Upper lobe of right lung (tissue), 1 donor: ENCODE data around the gene ZBTB39. TPM values are rescaled to one million over a fixed set of nuclear protein-coding genes. Genes with fewer than 3 reads are reported as not detected.
A peak's percentile ranks its signal among the peaks of the same experiment; 100 is the strongest.

Experiments used
- ATAC-seq: fragments of 200-7000 bp; cut with Tn5 transposase; one replicate; pipeline ENCODE4 v1.9.1; 2020; ENCODE audit warnings: mild to moderate bottlenecking, moderate library complexity
- DNase-seq: peaks from one replicate; pipeline ENCODE4 v3.0.0-alpha.2; 2020
- H3K27ac ChIP-seq: fragments of 200-600 bp; one replicate; pipeline ENCODE4 v1.8.0; 2022
- H3K27me3 ChIP-seq: fragments of 200-600 bp; one replicate; pipeline ENCODE4 v1.8.0; 2022; ENCODE audit warnings: mild to moderate bottlenecking
- H3K36me3 ChIP-seq: fragments of 200-600 bp; one replicate; pipeline ENCODE4 v1.8.0; 2022
- H3K4me1 ChIP-seq: fragments of 200-600 bp; one replicate; pipeline ENCODE4 v1.8.0; 2022
- H3K4me3 ChIP-seq: fragments of 200-600 bp; one replicate; pipeline ENCODE4 v1.8.0; 2022; ENCODE audit warnings: mild to moderate bottlenecking
- H3K9me3 ChIP-seq: fragments of 200-600 bp; one replicate; pipeline ENCODE4 v1.8.0; 2022
- intact Hi-C: fragments of 100-400 bp; cut with DNase I; formaldehyde crosslinking; loops from one replicate; pipeline ENCODE4 v1.11.0; 2022
- total RNA-seq: library from RNA; stranded (reverse); fragmentation: NEBNext Ultra II Directional; extraction: Animal tissue kit (Norgen Biotek cat#: 25700); gene quantifications from one replicate; pipeline ENCODE4 v1.2.1, GENCODE V29; 2021
- TF ChIP-seq, protein P1 (sequence below): fragments of 200-600 bp; IDR thresholded peaks from one replicate; pipeline ENCODE4 v1.8.0; 2022; ENCODE audit warnings: antibody characterized with exemption
- donor health status: DM: no; HTN: yes; CAD: no; lungs with severe emphysema.

Gene ZBTB39
- total RNA-seq, 1 donor from 2014 or later: 7.2 TPM

DNA sequence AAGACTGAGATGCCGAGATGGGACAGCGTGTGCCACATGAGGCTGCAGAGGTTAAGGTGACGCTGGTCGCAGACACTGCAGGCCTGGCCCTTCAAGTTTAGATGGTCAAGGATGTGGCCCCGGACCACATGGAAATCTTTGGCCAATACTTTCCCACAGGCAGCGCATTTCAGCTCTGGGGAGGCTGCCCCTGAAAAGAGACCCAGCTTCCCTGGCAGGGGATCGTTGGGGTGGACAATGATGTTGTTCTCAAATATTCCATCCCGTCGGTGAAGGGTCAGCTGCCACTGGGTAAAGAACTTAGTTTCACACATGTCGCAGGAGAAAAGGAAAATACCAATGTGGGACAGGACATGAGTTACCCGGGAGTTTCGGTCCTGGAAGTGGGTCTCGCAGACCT lies 3.0 kb downstream of the ZBTB39 start:
- Histone ChIP-seq H3K36me3 (peaks cover 45% of the 10 kb centered on the region), H3K27me3 (no peaks in the 10 kb centered on the region), H3K4me3 (no peak overlapping the region), H3K9me3 (no peaks in the 10 kb centered on the region), H3K4me1 (peaks cover 24% of the 10 kb centered on the region), H3K27ac (no peak overlapping the region)
- ATAC-seq (no peak), DNase-seq (no peak)
- intact Hi-C loops: no loop called here
- TF ChIP-seq, protein P1, sequence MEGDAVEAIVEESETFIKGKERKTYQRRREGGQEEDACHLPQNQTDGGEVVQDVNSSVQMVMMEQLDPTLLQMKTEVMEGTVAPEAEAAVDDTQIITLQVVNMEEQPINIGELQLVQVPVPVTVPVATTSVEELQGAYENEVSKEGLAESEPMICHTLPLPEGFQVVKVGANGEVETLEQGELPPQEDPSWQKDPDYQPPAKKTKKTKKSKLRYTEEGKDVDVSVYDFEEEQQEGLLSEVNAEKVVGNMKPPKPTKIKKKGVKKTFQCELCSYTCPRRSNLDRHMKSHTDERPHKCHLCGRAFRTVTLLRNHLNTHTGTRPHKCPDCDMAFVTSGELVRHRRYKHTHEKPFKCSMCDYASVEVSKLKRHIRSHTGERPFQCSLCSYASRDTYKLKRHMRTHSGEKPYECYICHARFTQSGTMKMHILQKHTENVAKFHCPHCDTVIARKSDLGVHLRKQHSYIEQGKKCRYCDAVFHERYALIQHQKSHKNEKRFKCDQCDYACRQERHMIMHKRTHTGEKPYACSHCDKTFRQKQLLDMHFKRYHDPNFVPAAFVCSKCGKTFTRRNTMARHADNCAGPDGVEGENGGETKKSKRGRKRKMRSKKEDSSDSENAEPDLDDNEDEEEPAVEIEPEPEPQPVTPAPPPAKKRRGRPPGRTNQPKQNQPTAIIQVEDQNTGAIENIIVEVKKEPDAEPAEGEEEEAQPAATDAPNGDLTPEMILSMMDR: no peak

DNA sequence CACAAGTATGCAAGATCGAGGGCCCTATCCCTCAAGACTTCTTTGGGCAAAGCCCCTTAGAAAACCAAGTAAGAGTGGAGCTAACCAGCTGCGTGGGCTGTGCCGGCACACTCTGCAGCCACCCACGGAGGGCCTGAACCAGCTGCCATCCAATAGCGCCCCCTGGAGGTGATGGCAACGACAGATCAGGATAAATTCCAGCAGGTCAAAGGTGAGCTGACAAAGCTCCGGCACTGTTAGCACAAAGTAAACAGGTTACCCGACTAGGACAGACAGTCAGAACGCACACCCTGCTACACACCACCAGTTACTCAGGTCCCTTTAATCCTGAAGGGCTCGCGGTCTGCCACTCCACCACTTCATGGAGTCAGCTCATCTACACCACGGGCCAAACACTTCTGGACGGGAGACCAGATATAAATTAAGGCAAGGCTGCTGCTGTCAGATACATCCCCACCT lies 4.9 kb downstream of the ZBTB39 start:
- DNase-seq: peak; percentile 84
- TF ChIP-seq, protein P1: peak; percentile 74
- Histone ChIP-seq H3K36me3 (peaks cover 55% of the 10 kb centered on the region), H3K9me3 (no peaks in the 10 kb centered on the region), H3K4me1 (peaks cover 19% of the 10 kb centered on the region), H3K27me3 (no peaks in the 10 kb centered on the region), H3K27ac (no peak overlapping the region), H3K4me3 (no peak overlapping the region)
- ATAC-seq: peak; percentile 82
- intact Hi-C loops: no loop called here

DNA sequence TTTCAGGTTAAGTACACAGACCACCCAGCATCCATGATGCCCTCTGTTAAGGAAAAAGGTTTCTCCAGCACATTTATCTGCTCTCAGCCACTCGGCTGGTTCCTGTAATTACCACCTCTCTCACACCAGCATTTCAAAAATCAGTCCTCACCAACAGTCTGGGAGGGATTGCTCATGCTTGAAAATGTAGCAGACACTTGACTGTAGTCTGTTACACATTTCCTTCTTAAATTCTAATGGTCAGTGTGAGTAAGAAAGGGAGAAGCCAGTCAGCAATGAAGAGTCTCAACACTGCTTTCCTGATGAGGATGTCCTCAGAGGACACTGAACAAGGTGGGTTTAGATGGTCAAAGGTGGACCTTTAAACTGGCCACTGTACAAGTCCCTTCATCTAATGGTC lies 6.0 kb downstream of the ZBTB39 start:
- peaks cover 55% of the 10 kb centered on the region for H3K36me3 ChIP-seq
- TF ChIP-seq, protein P1: no peak
- intact Hi-C loops: no loop called here

DNA sequence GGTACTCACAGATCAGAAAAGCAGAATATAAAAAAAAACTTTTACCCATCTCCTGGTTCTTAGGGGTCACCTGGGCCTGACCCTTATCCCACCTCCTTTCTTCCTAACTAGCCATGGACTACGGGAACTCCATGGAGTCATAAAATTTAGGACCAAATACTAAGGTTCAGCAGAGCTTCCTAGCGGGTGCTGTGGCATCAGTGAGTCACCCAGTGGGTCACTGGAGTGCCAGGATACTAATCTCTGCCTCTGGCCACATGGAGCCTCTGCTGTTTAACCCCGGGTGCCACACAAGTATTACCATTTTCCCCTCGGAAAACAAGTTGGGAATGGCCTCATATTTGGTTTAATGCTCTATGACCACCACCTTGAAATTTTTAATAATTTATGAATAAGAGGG lies 6.9 kb downstream of the ZBTB39 start:
- TF ChIP-seq, protein P1: no peak
- Histone ChIP-seq H3K4me1 (peaks cover 12% of the 10 kb centered on the region), H3K36me3 (peaks cover 52% of the 10 kb centered on the region), H3K4me3 (no peak overlapping the region), H3K27me3 (no peaks in the 10 kb centered on the region), H3K27ac (no peak overlapping the region), H3K9me3 (no peaks in the 10 kb centered on the region)
- intact Hi-C loops: no loop called here
- ATAC-seq: no peak
- no peak for DNase-seq

More for the DNA sequence above, 6.0 kb downstream of the ZBTB39 start:
- H3K27me3 ChIP-seq: no peaks in the 10 kb centered on the region
- ATAC-seq (no peak), DNase-seq (no peak)
- no peaks in the 10 kb centered on the region for H3K9me3 ChIP-seq
- no peak overlapping the region for H3K4me3 ChIP-seq
- no peak overlapping the region for H3K27ac ChIP-seq
- peaks cover 18% of the 10 kb centered on the region for H3K4me1 ChIP-seq

DNA sequence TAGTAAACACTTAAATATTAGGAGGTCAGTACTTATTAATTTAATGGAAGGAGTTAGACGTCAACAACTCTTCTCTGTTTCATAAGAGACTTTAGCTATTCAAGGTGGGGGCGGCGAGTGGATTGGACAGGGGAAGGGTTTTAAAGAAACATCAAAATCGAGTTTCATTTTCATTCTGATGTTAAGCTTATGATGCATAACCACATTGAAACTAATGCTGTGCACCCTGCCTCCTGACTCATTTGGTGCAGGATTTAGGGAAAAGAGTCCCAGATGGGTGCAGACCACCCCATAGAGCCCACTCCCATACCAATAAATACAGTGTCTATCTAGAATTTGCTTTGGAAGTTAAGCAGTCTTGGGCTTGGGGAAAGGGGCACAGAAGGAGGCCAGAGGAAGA lies 7.4 kb downstream of the ZBTB39 start:
- Histone ChIP-seq H3K27me3 (no peaks in the 10 kb centered on the region), H3K9me3 (no peaks in the 10 kb centered on the region), H3K4me3 (no peak overlapping the region), H3K4me1 (peaks cover 12% of the 10 kb centered on the region), H3K36me3 (peaks cover 47% of the 10 kb centered on the region), H3K27ac (no peak overlapping the region)
- ATAC-seq: no peak
- TF ChIP-seq, protein P1: no peak
- intact Hi-C loops: no loop called here
- no peak for DNase-seq

DNA sequence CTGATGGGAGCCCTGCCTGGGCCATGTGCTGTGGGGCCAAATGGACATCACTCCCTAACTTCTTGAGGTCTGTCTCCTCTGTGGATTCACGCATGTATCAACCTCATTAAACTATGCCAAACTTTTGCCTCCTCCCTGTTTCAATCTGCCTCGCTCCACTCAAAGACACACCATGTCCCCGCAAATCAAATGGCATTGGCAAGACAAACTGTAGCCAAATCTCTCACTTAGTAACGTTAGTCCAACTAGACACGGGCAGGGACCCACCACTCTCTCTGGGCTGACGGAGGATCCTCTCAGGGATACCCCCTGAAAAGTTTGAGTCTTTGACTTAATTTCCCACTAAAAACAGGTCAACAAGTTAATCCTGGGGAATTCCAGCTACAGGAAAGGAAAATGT lies 8.0 kb downstream of the ZBTB39 start:
- Histone ChIP-seq H3K4me1 (peaks cover 12% of the 10 kb centered on the region), H3K36me3 (peaks cover 41% of the 10 kb centered on the region), H3K27me3 (no peaks in the 10 kb centered on the region), H3K4me3 (no peak overlapping the region), H3K27ac (no peak overlapping the region), H3K9me3 (no peaks in the 10 kb centered on the region)
- DNase-seq (no peak), ATAC-seq (no peak)
- intact Hi-C loops: no loop called here
- TF ChIP-seq, protein P1: no peak
